K562 (cell line): ENCODE data around the gene ZFP64. TPM values are rescaled to one million over a fixed set of nuclear protein-coding genes. Genes with fewer than 3 reads are reported as not detected.

Experiments
- CBX8 ChIP-seq: fragments of 200-600 bp; sonication (generic); IDR thresholded peaks from 2 replicates; pipeline ENCODE4 v1.6.1; 2012; ENCODE audit warnings: borderline replicate concordance, mixed run types, low read depth, mild to moderate bottlenecking, moderate library complexity, mixed read lengths, low read length, control low read depth, inconsistent platforms; ENCODE audit not compliant: poor library complexity, severe bottlenecking; ENCODE audit errors: extremely low read depth
- ETV5 ChIP-seq: sonication (generic); formaldehyde crosslinking; IDR thresholded peaks from 2 replicates; pipeline ENCODE4 v1.4.0; 2020; ENCODE audit warnings: low read depth, mild to moderate bottlenecking, missing genetic modification reagents
- FOXJ3 ChIP-seq: sonication (generic); formaldehyde crosslinking; IDR thresholded peaks from 2 replicates; pipeline ENCODE4 v1.4.0; 2020; ENCODE audit warnings: mild to moderate bottlenecking, missing genetic modification reagents
- KAT8 ChIP-seq: fragments of 450-650 bp; IDR thresholded peaks from 2 replicates; pipeline ENCODE4 v1.6.1; 2016; ENCODE audit warnings: low read depth, mild to moderate bottlenecking
- KDM5B ChIP-seq: fragments of 200-600 bp; sonication (generic); IDR thresholded peaks from 2 replicates; pipeline ENCODE4 v1.6.1; 2012; ENCODE audit warnings: low read depth, mild to moderate bottlenecking, moderate library complexity, low read length, control low read depth, inconsistent platforms; ENCODE audit not compliant: insufficient replicate concordance
- POLR2H ChIP-seq: IDR thresholded peaks from 2 replicates; pipeline ENCODE4 v1.6.1; 2016; ENCODE audit warnings: missing genetic modification characterization, low read depth, mild to moderate bottlenecking, control low read depth, missing compliant biosample characterization, moderate library complexity
- RBM17 ChIP-seq: fragments of 200-400 bp; formaldehyde crosslinking; IDR thresholded peaks from 2 replicates; pipeline ENCODE4 v1.6.1; 2017; ENCODE audit warnings: low read depth, mild to moderate bottlenecking, low read length, borderline replicate concordance
- SIN3B ChIP-seq: fragments of 450-650 bp; IDR thresholded peaks from 2 replicates; pipeline ENCODE4 v1.6.1; 2017; ENCODE audit warnings: low read depth, mild to moderate bottlenecking, moderate library complexity
- YBX1 ChIP-seq: fragments of 450-650 bp; IDR thresholded peaks from 2 replicates; pipeline ENCODE4 v1.7.1; 2016; ENCODE audit warnings: mild to moderate bottlenecking
- ZBTB7A ChIP-seq: IDR thresholded peaks from 2 replicates; pipeline ENCODE4 v1.6.1; 2011; ENCODE audit warnings: low read depth, mild to moderate bottlenecking, low read length, moderate library complexity, borderline replicate concordance; ENCODE audit not compliant: control insufficient read depth
- ZFP1 ChIP-seq: fragments of 450-650 bp; formaldehyde crosslinking; IDR thresholded peaks from 2 replicates; pipeline ENCODE4 v1.4.0; 2020; ENCODE audit warnings: mild to moderate bottlenecking, mixed read lengths
- ZNF197 ChIP-seq: fragments of 200-800 bp; sonication (Bioruptor generic); IDR thresholded peaks from 2 replicates; pipeline ENCODE4 v1.6.1; 2016; ENCODE audit warnings: low read depth, missing genetic modification characterization, missing compliant biosample characterization
- ZNF561 ChIP-seq: fragments of 450-650 bp; formaldehyde crosslinking; conservative IDR thresholded peaks from 2 replicates; pipeline ENCODE4 v1.4.0; 2020; ENCODE audit warnings: mild to moderate bottlenecking, moderate library complexity
- polyA plus RNA-seq, 8 experiments: library from polyadenylated mRNA; depleted of rRNA in 4 of 8; stranded (reverse) in 5 of 8; unstranded in 3 of 8; fragments of >200 nt; fragmentation: Nextera tagmentation in 2 of 8; fragmentation: Illumina TruSeq in 1 of 8; extraction: Ambion mirVana in 2 of 8; extraction: Trizol in 1 of 8; gene quantifications; 2 replicates each; pipeline versions ENCODE4 v1.2.1 to v1.2.3, GENCODE V29; 2011 to 2014; ENCODE audit warnings: inconsistent platforms in 1 of 8, missing spikeins in 1 of 8
- total RNA-seq, 7 experiments: library from RNA; depleted of rRNA in 6 of 7; stranded (reverse); fragments of >200 nt in 6 of 7; fragmentation: Illumina TruSeq in 2 of 7; extraction: Trizol in 2 of 7; gene quantifications; 2 replicates each; pipeline versions ENCODE4 v1.2.1 to v1.2.3, GENCODE V29; 2011 to 2021; ENCODE audit warnings: low replicate concordance in 1 of 7
- TF ChIP-seq, protein P1 (sequence below): fragments of 450-650 bp; IDR thresholded peaks from 2 replicates; pipeline ENCODE4 v1.6.1; 2016; ENCODE audit warnings: borderline replicate concordance
- TF ChIP-seq, protein P2 (sequence below): fragments of 250-450 bp; sonication (Bioruptor Pico); IDR thresholded peaks from 2 replicates; pipeline ENCODE4 v1.4.0; 2020; ENCODE audit warnings: mild to moderate bottlenecking, moderate library complexity

ZFP64 gene
- total and polyA plus RNA-seq, 9 of the 15 experiments (the other 6 are each of a cell fraction or from before 2014, with no cell fraction given), result 1.4 to 13.4 (median 7.0) TPM

DNA sequence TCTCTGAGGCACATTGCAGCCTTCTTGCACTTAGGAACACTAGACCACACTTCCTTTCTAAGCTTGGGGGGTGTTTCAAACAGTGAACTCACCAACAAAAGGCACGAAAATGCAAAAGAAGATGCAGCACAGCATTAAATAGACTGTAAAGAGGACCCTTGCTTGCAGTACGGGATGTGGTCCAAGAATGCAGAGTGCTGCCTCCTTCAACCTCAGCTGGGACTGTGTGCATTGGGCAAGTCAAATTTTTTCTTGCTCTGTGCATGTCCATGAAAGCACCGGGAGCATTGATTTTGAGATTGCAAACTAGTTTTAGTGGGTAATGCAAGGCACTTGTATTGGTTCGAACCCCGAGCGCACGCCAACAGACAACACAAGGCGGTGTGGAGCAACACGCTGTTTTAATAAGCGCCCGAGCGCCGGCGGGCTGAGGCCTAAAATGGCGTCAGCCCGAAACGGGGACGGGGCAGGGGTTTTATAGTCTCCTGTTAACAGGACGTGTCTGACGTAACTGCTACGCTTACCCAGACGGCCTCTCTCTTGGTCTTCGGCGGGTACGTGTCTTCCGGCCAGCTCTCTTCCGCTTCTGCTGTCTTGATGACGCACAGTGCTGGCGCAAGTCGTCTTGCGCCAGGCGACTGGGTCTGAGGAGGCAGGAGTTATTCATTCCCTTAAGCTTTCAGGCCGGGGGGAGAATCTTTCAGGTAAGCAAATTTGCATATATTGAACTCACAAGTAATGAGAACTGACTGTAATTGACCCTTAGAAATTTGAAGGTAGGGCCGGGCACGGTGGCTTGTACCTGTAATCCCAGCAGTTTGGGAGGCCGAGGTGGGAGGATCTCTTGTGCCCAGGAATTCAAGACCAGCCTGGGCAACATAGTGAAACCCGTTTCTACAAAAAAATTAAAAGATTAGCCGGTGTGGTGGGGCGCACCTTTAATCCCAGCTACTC, 18.7 kb upstream of the ZFP64 start (continued):
- no peak for TF ChIP-seq SIN3B
- no peak for TF ChIP-seq ZFP1 (CRISPR knock-in tag)
- TF ChIP-seq ZBTB7A, result no peak
- no peak for TF ChIP-seq ETV5 (CRISPR knock-in tag)
- TF ChIP-seq FOXJ3 (CRISPR knock-in tag), result no peak
- TF ChIP-seq YBX1, result no peak
- TF ChIP-seq, protein P1, sequence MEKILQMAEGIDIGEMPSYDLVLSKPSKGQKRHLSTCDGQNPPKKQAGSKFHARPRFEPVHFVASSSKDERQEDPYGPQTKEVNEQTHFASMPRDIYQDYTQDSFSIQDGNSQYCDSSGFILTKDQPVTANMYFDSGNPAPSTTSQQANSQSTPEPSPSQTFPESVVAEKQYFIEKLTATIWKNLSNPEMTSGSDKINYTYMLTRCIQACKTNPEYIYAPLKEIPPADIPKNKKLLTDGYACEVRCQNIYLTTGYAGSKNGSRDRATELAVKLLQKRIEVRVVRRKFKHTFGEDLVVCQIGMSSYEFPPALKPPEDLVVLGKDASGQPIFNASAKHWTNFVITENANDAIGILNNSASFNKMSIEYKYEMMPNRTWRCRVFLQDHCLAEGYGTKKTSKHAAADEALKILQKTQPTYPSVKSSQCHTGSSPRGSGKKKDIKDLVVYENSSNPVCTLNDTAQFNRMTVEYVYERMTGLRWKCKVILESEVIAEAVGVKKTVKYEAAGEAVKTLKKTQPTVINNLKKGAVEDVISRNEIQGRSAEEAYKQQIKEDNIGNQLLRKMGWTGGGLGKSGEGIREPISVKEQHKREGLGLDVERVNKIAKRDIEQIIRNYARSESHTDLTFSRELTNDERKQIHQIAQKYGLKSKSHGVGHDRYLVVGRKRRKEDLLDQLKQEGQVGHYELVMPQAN, result no peak
- TF ChIP-seq, protein P2, sequence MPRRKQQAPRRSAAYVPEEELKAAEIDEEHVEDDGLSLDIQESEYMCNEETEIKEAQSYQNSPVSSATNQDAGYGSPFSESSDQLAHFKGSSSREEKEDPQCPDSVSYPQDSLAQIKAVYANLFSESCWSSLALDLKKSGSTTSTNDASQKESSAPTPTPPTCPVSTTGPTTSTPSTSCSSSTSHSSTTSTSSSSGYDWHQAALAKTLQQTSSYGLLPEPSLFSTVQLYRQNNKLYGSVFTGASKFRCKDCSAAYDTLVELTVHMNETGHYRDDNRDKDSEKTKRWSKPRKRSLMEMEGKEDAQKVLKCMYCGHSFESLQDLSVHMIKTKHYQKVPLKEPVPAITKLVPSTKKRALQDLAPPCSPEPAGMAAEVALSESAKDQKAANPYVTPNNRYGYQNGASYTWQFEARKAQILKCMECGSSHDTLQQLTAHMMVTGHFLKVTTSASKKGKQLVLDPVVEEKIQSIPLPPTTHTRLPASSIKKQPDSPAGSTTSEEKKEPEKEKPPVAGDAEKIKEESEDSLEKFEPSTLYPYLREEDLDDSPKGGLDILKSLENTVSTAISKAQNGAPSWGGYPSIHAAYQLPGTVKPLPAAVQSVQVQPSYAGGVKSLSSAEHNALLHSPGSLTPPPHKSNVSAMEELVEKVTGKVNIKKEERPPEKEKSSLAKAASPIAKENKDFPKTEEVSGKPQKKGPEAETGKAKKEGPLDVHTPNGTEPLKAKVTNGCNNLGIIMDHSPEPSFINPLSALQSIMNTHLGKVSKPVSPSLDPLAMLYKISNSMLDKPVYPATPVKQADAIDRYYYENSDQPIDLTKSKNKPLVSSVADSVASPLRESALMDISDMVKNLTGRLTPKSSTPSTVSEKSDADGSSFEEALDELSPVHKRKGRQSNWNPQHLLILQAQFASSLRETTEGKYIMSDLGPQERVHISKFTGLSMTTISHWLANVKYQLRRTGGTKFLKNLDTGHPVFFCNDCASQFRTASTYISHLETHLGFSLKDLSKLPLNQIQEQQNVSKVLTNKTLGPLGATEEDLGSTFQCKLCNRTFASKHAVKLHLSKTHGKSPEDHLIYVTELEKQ (CRISPR knock-in tag), result no peak
- no peak for TF ChIP-seq CBX8
- peak; percentile 32; the same call in 1 of the 2 replicates for TF ChIP-seq KAT8
- peak; percentile 93 for TF ChIP-seq KDM5B
- TF ChIP-seq POLR2H (tag), result peak; percentile 79
- TF ChIP-seq ZNF197, result no peak
- TF ChIP-seq RBM17, result no peak
- no peak for TF ChIP-seq ZNF561 (CRISPR knock-in tag)
